GM12865 (cell line): Measurements from ENCODE around the gene SCN9A.

ENCODE experiments used
- DNase-seq: peaks from one replicate; pipeline ENCODE4 v3.0.0; 2010; ENCODE audit warnings: low read depth
- H3K4me3 ChIP-seq: 2 replicates; pipeline ENCODE4 v1.5.1; 2011; ENCODE audit warnings: mild to moderate bottlenecking, low read depth, low read length, control low read depth
- TF ChIP-seq, protein P1 (sequence below): IDR thresholded peaks from 2 replicates; pipeline ENCODE4 v1.5.1; 2011; ENCODE audit warnings: low read length, control low read depth, low read depth, inconsistent platforms; ENCODE audit not compliant: insufficient read depth; ENCODE audit errors: missing control alignments

Gene SCN9A

DNA sequence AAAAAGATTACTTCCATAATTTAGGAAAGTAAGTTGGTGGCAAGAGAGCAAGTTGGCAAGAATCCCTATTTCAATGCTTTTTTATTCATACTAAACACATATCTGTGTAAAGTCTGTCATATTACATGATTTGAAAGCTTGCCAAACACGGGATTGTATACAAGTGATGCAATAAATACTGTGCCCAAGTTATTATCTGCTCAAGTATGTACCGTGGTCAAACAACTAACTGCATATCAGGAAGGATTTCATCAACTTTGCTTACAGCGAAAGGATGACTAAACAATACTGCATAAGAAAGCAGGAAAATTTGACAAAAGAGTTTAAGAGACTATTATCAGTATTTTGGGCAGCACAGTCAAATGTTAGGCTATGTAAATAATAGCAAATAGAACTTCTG lies 178.3 kb downstream of the SCN9A start:
- TF ChIP-seq, protein P1, sequence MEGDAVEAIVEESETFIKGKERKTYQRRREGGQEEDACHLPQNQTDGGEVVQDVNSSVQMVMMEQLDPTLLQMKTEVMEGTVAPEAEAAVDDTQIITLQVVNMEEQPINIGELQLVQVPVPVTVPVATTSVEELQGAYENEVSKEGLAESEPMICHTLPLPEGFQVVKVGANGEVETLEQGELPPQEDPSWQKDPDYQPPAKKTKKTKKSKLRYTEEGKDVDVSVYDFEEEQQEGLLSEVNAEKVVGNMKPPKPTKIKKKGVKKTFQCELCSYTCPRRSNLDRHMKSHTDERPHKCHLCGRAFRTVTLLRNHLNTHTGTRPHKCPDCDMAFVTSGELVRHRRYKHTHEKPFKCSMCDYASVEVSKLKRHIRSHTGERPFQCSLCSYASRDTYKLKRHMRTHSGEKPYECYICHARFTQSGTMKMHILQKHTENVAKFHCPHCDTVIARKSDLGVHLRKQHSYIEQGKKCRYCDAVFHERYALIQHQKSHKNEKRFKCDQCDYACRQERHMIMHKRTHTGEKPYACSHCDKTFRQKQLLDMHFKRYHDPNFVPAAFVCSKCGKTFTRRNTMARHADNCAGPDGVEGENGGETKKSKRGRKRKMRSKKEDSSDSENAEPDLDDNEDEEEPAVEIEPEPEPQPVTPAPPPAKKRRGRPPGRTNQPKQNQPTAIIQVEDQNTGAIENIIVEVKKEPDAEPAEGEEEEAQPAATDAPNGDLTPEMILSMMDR, result no peak
- H3K4me3 ChIP-seq, result no peak overlapping the region
- no peak for DNase-seq

DNA sequence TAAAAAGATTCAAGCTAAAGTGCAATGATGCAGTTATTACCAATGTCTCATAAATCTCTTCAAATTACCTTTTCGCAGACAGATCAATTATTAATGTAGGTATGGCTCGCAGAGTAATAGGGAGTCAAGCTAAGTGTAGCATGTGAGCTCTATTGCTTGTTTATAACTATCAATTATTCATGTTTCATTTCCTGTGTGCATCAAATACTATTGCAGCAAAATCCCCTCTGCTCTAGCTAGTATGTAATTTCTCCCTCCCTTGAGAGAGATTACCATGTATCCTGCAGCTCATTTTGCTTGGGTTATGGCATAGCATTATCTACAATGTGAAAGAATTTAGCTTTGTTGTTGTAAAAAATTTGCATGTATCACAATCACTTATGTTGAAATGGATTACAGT lies 182.3 kb downstream of the SCN9A start:
- no peak for DNase-seq
- no peak overlapping the region for H3K4me3 ChIP-seq
- TF ChIP-seq, protein P1, result no peak

DNA sequence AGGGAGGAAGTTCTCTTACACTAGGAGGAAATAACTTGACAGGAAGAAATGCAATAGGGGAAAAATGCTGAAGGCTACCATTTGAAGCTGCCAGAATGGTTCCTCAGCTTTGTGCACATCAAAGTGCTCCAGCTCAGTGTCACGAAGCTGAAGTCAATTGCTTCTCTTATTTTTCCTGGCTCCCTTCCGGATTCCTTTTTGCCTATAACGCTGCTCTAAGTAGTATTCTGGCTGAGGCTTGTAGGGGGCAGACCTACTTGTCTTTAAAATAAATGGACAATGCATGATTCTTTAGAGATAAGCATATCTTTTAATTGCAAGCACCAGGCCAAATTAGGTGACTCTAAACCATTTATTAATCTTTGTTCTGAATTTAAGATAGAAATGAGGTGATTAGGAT lies 187.7 kb downstream of the SCN9A start:
- DNase-seq, result no peak
- no peak overlapping the region for H3K4me3 ChIP-seq
- TF ChIP-seq, protein P1, result no peak

DNA sequence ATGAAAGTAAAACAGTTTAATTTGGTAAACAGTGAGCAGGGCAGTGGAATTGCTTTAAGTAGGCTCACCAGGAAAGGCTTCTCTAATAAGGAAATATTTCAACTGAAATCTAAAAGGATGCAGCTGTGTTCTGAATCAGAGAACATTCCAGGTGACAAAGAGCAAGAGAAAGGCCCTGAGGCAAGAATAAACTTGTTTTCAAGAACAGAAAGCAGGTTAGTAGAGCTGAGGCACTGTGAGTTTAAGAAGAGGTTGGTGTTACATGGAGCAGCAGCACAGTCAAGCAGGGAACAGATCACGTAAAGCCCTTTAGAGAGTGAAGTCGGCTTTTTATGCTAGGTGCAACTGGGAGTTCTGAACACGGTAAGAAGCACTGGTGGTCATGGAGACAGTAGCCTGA lies 191.0 kb downstream of the SCN9A start:
- TF ChIP-seq, protein P1, result no peak

DNA sequence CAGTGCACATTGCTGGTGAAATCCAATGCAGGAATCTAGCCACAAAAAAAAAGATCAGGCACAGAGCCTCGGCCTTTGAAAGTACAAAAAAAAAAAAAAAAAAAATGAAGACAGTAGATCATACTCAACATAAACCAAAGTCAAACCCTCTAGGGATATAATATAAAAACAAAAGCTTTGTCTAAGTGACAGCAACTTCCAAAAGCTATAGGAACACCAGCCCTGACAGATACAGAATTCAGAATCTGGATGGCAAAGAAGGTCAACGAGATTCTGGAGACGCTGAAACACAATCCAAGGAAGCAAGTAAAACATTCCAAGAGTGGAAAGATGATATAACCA lies 194.0 kb downstream of the SCN9A start:
- TF ChIP-seq, protein P1, result no peak
- no peak overlapping the region for H3K4me3 ChIP-seq
- DNase-seq, result no peak

More for the DNA sequence above, 191.0 kb downstream of the SCN9A start:
- no peak overlapping the region for H3K4me3 ChIP-seq
- DNase-seq, result no peak

DNA sequence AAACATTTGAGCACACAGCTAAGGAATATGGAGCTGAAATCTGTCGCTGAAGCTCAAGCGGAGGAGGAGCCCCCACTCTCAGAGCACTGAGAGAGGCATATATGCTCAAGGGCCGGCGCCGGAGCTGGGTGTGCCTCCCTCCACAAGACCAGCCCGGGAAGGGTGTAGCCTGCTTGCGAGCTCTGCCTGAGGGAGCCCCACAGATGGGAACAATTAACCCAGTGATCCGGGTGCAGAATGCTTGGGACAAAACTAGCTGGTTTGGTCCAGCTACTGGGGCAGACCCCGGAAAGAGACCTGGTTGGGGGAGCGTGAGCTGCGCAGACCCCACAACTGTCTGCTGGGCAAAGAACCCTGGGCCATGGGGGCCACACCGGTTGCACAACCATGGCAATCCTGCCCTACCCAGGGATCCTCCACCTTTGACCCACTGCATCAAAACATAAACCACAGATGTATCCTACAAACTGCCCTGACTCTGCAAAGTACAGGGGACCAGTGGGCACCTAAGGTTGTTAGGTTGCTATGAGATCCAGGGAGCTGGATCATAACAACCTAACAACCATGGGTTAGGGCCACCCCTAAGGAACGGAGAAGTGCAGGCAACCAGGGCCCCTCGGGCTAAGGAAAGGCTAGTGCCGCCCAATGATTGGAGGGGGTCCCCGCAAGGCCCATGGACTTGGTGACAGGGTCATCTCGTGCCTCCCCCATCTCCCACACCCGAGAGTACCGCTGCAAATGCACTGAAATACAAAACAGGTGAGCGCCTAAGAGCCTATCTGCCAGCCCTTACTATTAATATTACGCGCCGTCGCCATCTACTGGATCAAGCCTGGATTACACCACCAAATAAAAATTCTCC lies 194.6 kb downstream of the SCN9A start:
- H3K4me3 ChIP-seq, result no peak overlapping the region
- TF ChIP-seq, protein P1, result peak; percentile 50
- peak; percentile 54 for DNase-seq

DNA sequence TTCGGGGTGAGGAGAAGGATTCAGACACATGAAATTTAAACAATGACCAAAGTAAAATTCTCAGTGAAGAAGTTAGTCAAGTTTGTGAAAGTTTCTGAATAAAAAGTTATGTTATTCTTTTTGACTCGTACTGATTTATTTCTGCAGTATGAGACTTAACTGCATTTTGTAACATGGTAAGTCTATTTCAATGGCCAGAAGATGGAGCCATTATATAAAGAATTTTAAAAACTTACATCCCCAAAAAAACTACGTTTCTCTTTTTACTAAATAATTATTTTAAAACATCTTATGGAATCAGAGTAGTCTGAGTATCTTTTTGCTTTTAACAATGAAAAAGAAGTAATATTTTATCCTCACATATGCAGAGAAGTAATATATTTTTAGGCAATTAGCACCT lies 196.5 kb downstream of the SCN9A start:
- no peak for DNase-seq
- H3K4me3 ChIP-seq, result no peak overlapping the region
- TF ChIP-seq, protein P1, result no peak
